Posterior cingulate gyrus (tissue), 11 donors: ENCODE results near the gene BGLAP.

ENCODE experiments used
- DNase-seq, 10 donors: peaks; one replicate each; pipeline versions ENCODE4 v3.0.0 to v3.0.0-alpha.2; 2020 to 2021; ENCODE audit warnings: mixed read lengths in 3 of 10
- intact Hi-C: fragments of 100-400 bp; cut with DNase I; formaldehyde crosslinking; loops from one replicate; pipeline ENCODE4 v1.15.1; 2023

Gene BGLAP

DNA sequence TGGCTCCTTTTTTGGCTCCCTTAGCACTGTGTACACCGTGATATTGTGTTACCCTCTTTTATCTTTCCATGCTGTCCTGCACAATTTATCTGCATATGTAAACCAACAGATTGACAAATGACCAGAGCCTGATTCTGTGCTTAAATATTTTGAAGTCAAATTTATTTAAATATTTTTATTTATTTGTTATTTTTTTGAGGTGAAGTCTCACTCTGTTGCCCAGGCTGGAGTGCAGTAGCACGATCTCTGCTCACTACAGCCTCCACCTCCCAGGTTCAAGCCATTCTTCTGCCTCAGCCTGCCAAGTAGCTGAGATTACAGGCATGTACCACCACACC, 16.3 kb upstream of the BGLAP start:
- intact Hi-C loops, result loop anchor here (1.0 to 2.0 kb wide), 2 partner anchors 79 to 135 kb away; no protein-coding TSS in a partner anchor
- no peak for DNase-seq

DNA sequence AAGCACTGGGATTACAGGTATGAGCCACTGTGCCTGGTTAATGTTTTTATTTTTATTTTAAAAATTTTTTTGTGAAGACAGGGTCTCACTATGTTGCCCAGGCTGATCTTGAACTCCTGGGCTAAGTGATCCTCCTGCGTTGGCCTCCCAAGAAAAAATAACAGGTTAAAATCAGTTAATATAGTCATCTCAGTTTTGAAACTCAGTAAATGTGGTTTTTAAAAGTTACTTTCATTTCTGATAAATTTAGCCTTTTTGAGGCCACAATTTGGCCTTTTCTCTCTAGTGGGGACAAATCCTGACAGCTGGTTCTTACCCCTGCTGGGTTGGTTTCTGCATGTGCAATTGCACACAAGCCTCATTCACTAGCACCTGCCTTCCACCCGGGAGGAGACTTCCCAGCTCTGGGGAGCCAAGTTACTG, 15.9 kb upstream of the BGLAP start:
- intact Hi-C loops, result no loop called here
- DNase-seq, result peak in 1 of 10 donors; percentile 25

DNA sequence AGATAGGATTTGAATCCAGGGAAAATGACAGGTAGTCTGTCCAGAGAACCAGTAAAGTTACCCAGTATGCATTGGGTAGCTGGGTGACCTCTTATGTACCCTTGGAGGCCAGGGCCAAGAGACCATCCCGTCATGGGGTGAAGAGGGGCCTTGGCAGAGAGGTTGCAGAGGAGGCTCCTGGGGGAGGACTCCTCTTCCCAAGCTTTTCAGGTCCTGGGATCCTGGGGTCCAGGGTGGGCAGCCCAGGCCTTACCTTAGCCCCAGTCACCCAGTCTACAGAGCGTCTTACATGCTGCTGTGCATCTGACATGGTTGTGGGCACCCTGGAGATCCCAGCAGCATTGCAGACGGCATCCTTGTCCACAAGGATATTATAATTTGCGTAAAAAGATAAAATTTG, 15.2 kb upstream of the BGLAP start:
- peak in 1 of 10 donors; percentile 55 for DNase-seq
- intact Hi-C loops, result no loop called here

DNA sequence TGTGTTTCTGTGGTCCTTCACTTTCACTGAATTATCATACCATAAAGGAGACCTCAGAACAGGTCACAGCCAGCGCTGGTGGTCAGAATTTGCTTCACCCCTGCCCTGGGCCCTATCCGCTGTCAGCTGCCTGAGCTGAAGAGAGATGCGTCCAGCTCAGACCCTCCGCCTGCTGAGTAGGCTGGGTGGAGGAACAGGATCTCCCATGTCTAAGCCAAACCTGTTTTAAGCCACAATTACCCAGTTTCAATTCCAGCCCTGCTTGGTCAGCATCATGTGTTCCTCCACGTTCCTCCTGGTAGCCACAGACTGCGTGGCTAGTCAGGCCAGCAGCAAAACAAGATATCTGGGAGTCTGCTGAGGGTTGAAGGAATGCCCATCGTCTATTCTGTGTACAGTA, 13.5 kb upstream of the BGLAP start:
- intact Hi-C loops, result no loop called here
- peak in 2 of 10 donors; percentile 39 to 59 for DNase-seq

DNA sequence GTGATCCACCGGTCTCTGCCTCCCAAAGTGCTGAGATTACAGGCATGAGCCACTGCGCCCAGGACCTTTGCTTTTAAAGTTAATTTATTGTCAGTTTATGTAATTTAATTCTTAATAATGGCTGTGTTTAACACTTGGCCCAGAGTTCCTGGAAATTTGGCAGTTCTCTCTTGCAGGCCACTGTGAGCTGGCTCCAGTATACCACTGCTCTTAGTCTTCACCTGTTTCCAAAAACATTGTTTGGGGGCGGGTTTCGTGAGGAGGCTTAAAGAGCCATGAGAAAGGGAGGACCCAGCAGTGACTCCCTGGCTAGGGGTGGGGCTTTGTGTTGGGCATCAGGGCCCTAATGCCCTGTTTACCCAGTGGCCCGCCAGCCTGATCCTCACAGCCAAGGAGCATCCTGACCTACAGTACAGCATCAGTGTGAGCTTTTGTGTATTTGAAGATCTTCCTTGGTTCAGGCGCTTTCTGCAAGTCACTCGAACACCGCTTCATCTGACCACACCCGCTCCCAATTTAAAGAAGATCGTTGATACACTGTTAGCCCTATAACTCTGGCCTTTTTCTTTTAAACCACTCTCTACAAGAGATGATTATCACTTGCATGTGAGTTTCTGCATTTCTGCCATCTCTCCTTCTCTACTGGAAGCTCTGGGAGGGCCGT, 12.0 kb upstream of the BGLAP start:
- intact Hi-C loops, result loop anchor here (10.0 kb wide), 1 partner anchor 65 kb away; the partner anchor contains the start of genes GLMP and VHLL
- peak in 1 of 10 donors; percentile 31 for DNase-seq

DNA sequence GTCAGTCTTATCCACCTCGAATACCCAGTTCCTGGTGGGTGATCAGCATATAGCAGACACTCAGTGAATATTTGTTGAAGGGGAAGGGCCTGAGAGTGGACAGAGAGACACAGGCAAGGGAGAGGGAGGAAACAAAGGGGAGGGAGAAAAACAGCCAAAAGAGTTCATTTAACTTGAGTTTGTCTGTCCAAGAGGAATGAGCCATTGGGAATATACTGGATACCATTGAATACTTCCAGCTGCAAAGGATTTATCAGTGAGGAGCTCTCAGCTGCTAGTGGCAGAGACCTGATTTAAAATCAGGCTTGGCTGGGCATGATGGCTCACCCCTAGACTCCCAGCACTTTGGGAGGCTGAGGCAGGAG, 11.5 kb upstream of the BGLAP start:
- intact Hi-C loops, result loop anchor here (10.0 kb wide), 1 partner anchor 64 kb away; the partner anchor contains the start of genes GLMP and VHLL
- no peak for DNase-seq

DNA sequence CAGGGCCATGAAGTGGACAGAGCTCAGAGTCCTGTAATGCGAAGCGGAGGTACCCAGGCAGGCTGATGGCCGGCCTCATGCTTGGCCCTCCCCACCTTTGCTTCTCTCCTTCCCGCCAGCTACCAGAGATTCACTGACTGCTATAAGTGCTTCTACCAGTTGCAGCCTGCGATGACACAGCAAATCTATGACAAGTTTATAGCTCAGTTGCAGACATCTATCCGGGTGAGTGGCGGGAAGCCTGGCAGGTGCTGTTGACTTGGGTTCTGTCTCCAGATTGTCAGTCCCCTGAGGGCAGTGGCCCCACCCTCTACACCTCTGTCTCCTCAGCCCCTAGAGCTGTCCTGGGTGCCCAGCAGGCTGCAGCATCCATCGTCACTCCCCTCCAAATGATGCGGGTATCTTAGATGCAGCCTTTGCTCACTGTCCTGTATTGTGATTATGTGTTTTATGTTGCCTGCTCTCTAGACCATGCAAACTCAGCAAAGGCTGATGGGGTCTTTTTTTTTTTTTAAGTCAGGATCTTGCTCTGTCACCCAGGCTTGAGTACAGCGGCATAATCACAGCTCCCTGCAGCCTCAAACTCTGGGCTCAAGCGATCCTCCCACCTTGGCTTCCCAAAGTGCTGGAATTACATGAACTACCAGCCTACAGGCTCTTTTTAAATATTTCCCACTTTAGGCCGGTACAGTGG, 9.6 kb upstream of the BGLAP start:
- peak in 3 of 10 donors; percentile 0 to 62 (median 45) for DNase-seq

DNA sequence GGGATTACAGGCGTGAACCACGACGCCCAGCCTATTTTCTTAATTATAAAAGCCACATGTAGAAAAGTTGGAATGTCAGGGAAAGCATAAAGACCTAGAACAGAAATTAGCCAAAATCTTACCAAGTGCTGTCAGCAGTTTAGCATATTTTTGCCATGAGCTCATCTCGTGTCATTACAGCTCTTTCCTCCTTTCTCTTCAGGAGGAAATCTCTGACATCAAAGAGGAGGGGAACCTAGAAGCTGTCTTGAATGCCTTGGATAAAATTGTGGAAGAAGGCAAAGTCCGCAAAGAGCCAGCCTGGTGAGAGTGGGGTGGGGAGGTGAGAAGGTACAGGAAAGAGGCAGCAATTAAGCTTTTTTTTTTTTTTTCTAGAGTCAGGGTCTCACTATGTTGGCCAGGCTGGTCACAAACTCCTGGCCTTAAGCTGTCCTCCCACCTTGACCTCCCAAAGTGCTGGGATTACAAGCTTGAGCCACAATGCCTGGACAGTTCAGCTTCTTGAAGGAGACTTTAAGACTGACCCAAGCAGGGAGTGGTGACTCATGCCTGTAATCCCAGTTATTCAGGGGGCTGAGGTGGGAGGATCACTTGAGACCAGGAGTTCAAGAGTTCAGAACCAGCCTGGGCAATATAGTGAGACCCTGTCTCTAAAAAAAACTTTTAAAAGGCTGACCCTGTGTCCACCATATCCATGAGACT, 8.4 kb upstream of the BGLAP start:
- peak in 3 of 10 donors; percentile 1 to 27 (median 19) for DNase-seq
- intact Hi-C loops, result loop anchor here (10.0 kb wide), 1 partner anchor 61 kb away; the partner anchor contains the start of genes GLMP and VHLL

More for the DNA sequence above, 9.6 kb upstream of the BGLAP start:
- intact Hi-C loops, result loop anchor here (10.0 kb wide), 1 partner anchor 62 kb away; the partner anchor contains the start of genes GLMP and VHLL

DNA sequence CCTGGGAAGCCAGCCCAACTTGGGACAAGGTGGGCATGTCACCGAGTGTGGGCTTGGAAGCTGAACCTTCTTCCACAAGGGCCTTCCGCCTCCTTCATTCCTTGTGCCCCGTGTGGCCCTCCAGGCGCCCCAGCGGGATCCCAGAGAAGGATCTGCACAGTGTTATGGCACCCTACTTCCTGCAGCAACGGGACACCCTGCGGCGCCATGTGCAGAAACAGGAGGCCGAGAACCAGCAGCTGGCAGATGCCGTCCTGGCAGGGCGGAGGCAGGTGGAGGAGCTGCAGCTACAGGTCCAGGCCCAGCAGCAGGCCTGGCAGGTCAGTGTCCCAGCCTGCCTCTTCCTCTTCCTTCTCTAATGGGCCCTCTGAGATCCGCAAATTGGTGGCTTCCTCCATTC, 5.8 kb upstream of the BGLAP start:
- intact Hi-C loops, result loop anchor here (10.0 kb wide), 1 partner anchor 59 kb away; the partner anchor contains the start of genes GLMP and VHLL
- peak in 1 of 10 donors; percentile 8 for DNase-seq

DNA sequence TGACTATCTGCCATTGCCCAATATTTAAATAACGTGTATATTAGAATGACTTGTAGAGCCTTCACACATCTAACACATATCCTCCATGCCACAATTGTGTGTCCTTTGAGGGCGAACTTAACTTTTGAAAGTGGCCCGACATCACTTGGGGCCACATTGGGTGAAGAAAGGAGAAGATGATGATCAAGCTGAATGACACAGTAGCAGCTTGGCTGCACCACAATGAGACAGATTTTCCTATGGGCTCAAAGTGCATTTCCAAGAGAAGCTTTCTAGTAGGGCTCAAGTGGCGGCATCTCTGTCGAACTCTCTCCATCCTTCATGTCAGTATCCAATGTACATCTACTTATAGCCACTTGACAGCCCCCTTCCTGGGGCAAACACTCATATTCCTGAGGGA, 3.7 kb upstream of the BGLAP start:
- intact Hi-C loops, result loop anchor here (10.0 kb wide), 1 partner anchor 57 kb away; the partner anchor contains the start of genes GLMP and VHLL
- DNase-seq, result no peak

DNA sequence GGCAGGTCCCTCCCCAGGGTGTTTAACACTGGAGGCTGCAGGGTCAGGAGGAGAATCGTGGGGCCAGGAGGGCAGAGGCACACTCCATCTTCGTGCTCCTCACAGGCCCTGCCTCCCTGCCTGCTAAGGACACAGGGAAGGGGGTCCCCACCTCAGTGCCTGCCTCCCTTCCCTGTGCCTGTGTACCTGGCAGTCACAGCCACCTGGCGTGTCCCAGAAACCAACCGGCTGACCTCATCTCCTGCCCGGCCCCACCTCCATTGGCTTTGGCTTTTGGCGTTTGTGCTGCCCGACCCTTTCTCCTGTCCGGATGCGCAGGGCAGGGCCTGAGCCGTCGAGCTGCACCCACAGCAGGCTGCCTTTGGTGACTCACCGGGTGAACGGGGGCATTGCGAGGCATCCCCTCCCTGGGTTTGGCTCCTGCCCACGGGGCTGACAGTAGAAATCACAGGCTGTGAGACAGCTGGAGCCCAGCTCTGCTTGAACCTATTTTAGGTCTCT, 623 bp upstream of the BGLAP start:
- intact Hi-C loops, result no loop called here
- DNase-seq, result peak in 2 of 10 donors; percentile 19 to 67

DNA sequence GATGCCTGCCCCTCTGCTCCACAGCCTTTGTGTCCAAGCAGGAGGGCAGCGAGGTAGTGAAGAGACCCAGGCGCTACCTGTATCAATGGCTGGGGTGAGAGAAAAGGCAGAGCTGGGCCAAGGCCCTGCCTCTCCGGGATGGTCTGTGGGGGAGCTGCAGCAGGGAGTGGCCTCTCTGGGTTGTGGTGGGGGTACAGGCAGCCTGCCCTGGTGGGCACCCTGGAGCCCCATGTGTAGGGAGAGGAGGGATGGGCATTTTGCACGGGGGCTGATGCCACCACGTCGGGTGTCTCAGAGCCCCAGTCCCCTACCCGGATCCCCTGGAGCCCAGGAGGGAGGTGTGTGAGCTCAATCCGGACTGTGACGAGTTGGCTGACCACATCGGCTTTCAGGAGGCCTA, 754 bp downstream of the BGLAP start:
- intact Hi-C loops, result no loop called here

DNA sequence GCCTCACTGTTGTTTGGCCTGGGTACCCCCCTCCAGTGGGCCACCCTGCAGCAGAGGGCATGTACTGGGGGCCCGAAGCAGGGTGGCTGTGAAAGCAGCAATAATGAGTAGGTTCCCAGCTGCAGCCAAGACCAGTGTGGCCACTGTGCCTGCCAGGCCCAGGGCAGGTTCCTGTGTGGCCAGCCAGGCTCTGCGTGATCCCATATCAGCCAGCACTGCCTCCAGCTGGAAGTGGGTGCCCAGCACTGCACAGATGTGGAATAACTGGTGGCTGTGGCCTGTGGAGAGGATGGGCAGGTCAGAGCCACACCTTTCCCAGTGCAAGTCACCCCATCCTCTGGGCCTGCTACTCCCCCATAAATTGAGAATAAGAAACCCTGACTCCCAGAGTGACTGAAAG, 2.1 kb downstream of the BGLAP start:
- intact Hi-C loops, result no loop called here
- DNase-seq, result peak in 1 of 10 donors; percentile 44

More for the DNA sequence above, 754 bp downstream of the BGLAP start:
- peak in 1 of 10 donors; percentile 61 for DNase-seq

DNA sequence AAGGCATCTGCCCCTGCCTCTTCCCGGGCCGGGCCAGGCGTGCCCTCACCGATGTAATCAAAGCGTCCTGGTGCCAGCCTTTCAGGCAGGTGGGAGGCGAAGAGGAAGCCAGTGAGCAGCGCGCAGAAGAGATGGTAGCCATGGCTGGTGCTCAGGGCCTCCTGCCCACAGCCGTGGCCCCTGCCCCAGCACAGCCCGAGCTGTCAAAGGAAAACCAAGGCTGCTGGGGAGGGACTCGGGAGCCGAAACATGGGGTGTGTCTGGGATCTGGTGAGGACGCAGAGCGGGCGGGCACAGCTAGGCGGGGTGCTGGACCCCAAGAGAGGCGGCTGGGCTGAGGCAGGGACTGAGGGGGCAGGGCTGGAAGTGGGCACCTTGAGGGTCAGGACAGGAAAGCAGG, 2.7 kb downstream of the BGLAP start:
- DNase-seq, result no peak
- intact Hi-C loops, result no loop called here

DNA sequence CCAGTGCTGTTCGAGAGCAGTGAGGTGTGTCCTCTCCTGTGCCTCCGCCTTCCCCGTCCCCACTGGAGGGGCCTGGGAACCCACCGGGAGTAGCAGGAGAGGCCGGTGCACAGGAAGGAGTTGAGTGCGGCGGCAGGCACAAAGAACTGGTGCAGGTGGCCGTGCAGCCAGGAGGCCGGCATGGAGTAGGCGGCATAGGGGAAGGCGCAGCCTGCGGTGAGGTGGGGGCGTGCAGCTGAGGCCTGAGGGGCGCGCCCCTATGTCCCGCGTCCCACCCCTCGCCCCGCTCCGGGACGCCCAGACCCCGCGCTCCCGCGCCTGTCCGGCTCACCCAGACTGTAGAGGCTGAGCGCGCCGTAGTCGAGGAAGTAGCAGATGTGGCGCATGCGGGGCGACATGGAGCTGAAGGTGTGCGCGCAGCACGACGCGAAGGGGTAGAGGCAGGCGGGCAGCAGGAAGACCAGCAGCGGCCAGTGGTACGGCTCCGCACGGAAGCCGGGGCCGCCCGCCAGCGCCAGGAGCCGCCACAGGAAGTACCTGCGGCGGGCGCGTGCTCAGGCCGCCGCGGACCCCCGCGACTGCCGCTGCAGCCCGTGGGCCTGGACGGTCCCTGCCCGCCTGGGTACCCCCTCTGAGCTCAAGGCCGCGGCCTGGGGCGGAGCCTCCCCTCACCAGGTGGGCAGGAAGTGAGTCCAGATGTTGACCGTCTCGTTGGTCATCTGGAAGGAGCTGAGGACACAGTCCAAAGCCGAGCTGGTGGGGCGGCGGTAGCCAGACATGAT, 3.7 kb downstream of the BGLAP start:
- intact Hi-C loops, result no loop called here

DNA sequence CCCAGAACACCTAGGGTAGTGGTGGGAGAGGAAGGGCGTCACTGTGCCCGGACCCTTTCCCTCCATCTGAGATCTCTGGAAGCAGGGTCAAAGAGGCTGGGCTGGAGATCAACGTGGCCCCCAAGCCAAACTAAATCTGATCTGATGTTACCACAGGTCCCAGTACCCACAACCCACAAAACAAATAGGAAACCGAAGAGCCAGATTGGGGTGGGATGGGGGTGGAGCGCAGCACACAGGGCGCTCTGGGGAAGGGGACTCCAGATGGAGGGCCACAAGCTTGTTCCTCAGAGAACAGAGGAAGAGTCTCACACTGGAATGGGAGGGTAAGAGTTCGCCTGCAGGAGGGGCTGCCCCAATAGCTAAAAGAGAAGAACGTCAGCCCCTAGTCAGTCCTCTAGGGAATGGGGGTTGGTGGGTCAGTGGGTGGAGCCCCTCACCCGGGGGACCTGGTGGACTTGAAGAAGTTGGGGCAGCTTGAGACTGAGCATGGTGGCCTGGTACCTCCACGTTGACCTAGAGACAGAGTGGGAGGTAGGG, 4.3 kb downstream of the BGLAP start:
- DNase-seq, result no peak
- intact Hi-C loops, result no loop called here

More for the DNA sequence above, 3.7 kb downstream of the BGLAP start:
- DNase-seq, result peak in 4 of 10 donors; percentile 29 to 88 (median 59)

DNA sequence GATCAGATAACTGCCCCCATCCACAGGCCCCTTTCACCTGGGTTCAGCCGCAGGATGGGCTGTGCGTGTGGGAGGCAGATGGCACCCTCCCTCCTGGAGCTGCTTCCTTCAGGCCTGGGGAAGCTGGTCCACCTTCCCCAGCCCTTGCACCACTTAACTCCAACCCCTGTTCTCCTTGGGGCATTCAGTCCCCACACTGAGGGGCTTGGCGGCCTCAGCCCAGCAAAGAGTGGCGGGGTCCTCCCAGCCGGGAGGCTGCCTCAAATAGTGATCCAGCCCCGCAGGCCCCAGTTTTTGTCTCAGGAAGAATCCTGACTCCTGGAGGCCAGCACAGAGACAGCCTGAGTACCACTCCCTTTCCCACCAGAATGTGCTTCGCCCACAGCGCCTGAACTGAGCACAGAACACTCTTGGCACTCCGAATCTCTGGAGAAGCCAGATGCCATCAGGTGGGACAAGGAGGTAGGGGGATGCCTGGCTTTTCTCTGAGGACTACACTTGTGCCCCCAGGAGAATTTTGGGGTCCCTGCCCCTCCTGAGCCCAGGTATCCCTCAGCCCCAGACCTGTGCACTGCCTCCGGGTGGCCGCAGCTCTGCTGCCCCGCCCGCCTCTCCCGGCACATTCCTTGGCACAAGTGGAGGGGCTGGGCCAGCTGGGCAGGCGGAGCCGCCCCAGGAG, 4.9 kb downstream of the BGLAP start:
- intact Hi-C loops, result no loop called here
- peak in 2 of 10 donors; percentile 72 to 85 for DNase-seq

DNA sequence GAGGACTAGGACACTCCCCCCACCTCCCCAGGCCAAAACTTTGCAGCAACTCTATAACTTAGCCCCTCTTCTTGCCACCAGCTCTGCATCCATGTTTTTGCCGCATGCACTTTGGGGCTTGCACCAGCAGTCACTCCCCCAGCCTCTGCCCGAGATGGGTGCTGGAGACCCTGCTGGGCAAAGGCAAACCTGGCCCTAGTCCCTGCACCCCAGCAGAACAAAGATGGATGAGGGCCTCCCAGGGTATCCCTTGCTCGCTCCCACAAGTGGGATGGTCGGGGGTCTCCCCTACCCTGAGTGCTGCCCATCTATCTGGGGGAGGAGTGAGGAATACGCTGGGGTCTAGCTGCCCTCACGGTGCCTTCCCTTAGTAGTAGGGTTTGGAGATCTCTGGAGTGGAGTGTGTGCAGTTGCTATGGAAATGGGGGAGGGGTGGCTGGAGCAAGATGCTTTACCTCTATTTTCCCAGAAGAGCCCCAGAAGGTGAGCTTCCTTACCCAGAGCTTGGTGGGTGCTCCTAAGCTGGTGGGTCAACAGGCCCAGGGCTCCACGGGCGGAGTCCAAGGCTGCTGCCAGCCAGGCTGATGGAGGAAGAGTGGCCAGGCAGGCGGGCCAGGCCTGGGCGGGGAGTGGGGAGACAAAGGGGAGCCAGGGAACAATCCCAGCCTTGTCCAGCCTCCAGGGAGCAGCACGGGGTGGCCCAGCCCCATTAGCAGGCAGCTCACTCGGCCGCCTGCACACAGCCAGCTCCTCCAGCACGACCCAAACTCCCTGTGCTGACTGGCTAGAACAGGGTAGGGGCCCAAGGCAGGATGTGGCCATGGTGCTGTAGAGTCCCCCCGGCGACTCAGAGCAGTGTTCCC, 5.7 kb downstream of the BGLAP start, which contains the start of gene PAQR6:
Gene PAQR6, minus strand, starts transcription at position 597 of the 863 bp plus-strand sequence. CDS start 1,325 bp downstream, outside the sequence.
- peak; percentile 83 to 99 (median 90) for DNase-seq
- intact Hi-C loops, result no loop called here
